HepG2 (cell line): Measurements from ENCODE around the gene SYTL3.

ENCODE experiments used
- PCBP2 ChIP-seq: fragments of 200-400 bp; formaldehyde crosslinking; optimal IDR thresholded peaks from 2 replicates; pipeline ENCODE3; 2018; ENCODE audit warnings: low read length, low read depth; ENCODE audit not compliant: poor library complexity, severe bottlenecking
- PLSCR1 ChIP-seq: sonication (generic); formaldehyde crosslinking; IDR thresholded peaks from 2 replicates; pipeline ENCODE4 v1.5.0; 2020; ENCODE audit warnings: missing genetic modification reagents, mild to moderate bottlenecking, borderline replicate concordance
- ZBTB10 ChIP-seq: sonication (generic); formaldehyde crosslinking; IDR thresholded peaks from 2 replicates; pipeline ENCODE4 v1.4.0; 2020; ENCODE audit warnings: missing genetic modification reagents, borderline replicate concordance

GRCh38 chr6:158813032-158813431 lies 163.2 kb downstream of the SYTL3 start:
- TF ChIP-seq PCBP2 (no peak), ZBTB10 (CRISPR knock-in tag) (no peak), PLSCR1 (no peak)
